Measurements from ENCODE around the gene CLASP1.
A peak's percentile ranks its signal among the peaks of the same experiment; 100 is the strongest.

CLASP1 gene

GRCh38 chr2:121539750-121540469, 109.4 kb downstream of the CLASP1 start:
- DNase-seq (ENCODE audit: low spot score) = no peak

- no peak for DNase-seq (ENCODE audit: low spot score)
Measured at GRCh38 chr2:121536850-121537557, 112.3 kb downstream of the CLASP1 start.

GRCh38 chr2:121536347-121536746, 112.9 kb downstream of the CLASP1 start:
- DNase-seq (ENCODE audit: low spot score) = no peak

GRCh38 chr2:121534007-121534406, 115.3 kb downstream of the CLASP1 start:
- no peak for DNase-seq (ENCODE audit: low spot score)

- peak; percentile 29 for DNase-seq (ENCODE audit: low spot score)
Measured at GRCh38 chr2:121532894-121533293, 116.4 kb downstream of the CLASP1 start.

GRCh38 chr2:121532347-121532766, 116.9 kb downstream of the CLASP1 start:
- DNase-seq (ENCODE audit: low spot score) = no peak

- peak; percentile 80 for DNase-seq (ENCODE audit: low spot score)
Measured at GRCh38 chr2:121530212-121530705, 119.0 kb downstream of the CLASP1 start.

GRCh38 chr2:121529439-121530211, 119.6 kb downstream of the CLASP1 start:
- DNase-seq (ENCODE audit: low spot score) = peak; percentile 61

GRCh38 chr2:121527009-121527682, 122.1 kb downstream of the CLASP1 start:
- DNase-seq (ENCODE audit: low spot score) = no peak

GRCh38 chr2:121524685-121525425, 124.4 kb downstream of the CLASP1 start:
- no peak for DNase-seq (ENCODE audit: low spot score)

GRCh38 chr2:121521359-121521758, 127.9 kb downstream of the CLASP1 start:
- no peak for DNase-seq (ENCODE audit: low spot score)

GRCh38 chr2:121520641-121520994, 128.6 kb downstream of the CLASP1 start:
- no peak for DNase-seq (ENCODE audit: low spot score)

GRCh38 chr2:121519732-121520640, 129.3 kb downstream of the CLASP1 start:
- no peak for DNase-seq (ENCODE audit: low spot score)

- DNase-seq (ENCODE audit: low spot score) = no peak
Measured at GRCh38 chr2:121519153-121519552, 130.1 kb downstream of the CLASP1 start.

- no peak for DNase-seq (ENCODE audit: low spot score)
Measured at GRCh38 chr2:121513597-121514333, 135.5 kb downstream of the CLASP1 start.

- DNase-seq (ENCODE audit: low spot score) = no peak
Measured at GRCh38 chr2:121510857-121511256, 138.4 kb downstream of the CLASP1 start.

GRCh38 chr2:121506621-121507020, 142.6 kb downstream of the CLASP1 start:
- no peak for DNase-seq (ENCODE audit: low spot score)

- no peak for DNase-seq (ENCODE audit: low spot score)
Measured at GRCh38 chr2:121505986-121506586, 143.2 kb downstream of the CLASP1 start.

GRCh38 chr2:121505005-121505404, 144.3 kb downstream of the CLASP1 start:
- no peak for DNase-seq (ENCODE audit: low spot score)

Measured in SW480 (cell line).